Panc1 (cell line): ENCODE results near the gene ENAH. TPM values are rescaled to one million over a fixed set of nuclear protein-coding genes. Genes with fewer than 3 reads are reported as not detected.

Source experiments
- ATAC-seq: fragments of 200-7000 bp; cut with Tn5 transposase; 2 replicates; pipeline ENCODE4 v1.9.1; 2020; ENCODE audit warnings: mild to moderate bottlenecking, moderate library complexity
- BruUV-seq: library from RNA; stranded (reverse); fragments of 400-500 nt; replicated peaks from 2 replicates; lab custom pipeline; 2021; lab: Mats Ljungman, UMichigan
- CTCF ChIA-PET: fragments of 300-600 bp; sonication (Branson Sonifier 250); formaldehyde crosslinking; loops from one replicate; lab custom pipeline; 2022; ENCODE audit warnings: antibody characterized with exemption; lab: Charles Lee
- POLR2A ChIA-PET: fragments of 300-600 bp; sonication (Branson Sonifier 250); formaldehyde crosslinking; loops from one replicate; lab custom pipeline; 2022; ENCODE audit warnings: antibody characterized with exemption; lab: Charles Lee
- DNase-seq: peaks from one replicate; pipeline ENCODE4 v3.0.0-alpha.2; 2010; ENCODE audit warnings: low read depth, low spot score
- H3K27ac ChIP-seq: 2 replicates; pipeline ENCODE4 v1.5.1; 2011; ENCODE audit warnings: mild to moderate bottlenecking, low read length, inconsistent platforms
- H3K27me3 ChIP-seq: fragments of 200-500 bp; sonication (Bioruptor generic); 2 replicates; pipeline ENCODE4 v1.6.0; 2014; ENCODE audit warnings: low read length, inconsistent platforms; ENCODE audit not compliant: control insufficient read depth, insufficient read depth
- H3K36me3 ChIP-seq: fragments of 200-500 bp; sonication (Bioruptor generic); 2 replicates; pipeline ENCODE4 v1.5.1; 2014; ENCODE audit warnings: inconsistent platforms, mild to moderate bottlenecking, low read length, moderate library complexity; ENCODE audit not compliant: control insufficient read depth, insufficient read depth
- H3K4me1 ChIP-seq: 2 replicates; pipeline ENCODE4 v1.5.1; 2011; ENCODE audit warnings: inconsistent platforms, mild to moderate bottlenecking, low read length, moderate library complexity; ENCODE audit not compliant: control insufficient read depth, insufficient read depth
- H3K4me3 ChIP-seq, 2 experiments: 2 replicates each; pipeline ENCODE4 v1.5.1; 2011 to 2012; ENCODE audit warnings: low read depth in 2 of 2, low read length in 2 of 2, mild to moderate bottlenecking in 2 of 2, inconsistent platforms in 1 of 2, moderate library complexity in 1 of 2
- H3K9me3 ChIP-seq: fragments of 200-500 bp; sonication (Bioruptor generic); 2 replicates; pipeline ENCODE4 v1.5.1; 2014; ENCODE audit warnings: low read depth, mild to moderate bottlenecking, inconsistent platforms, low read length, moderate library complexity; ENCODE audit not compliant: control insufficient read depth, insufficient read depth
- CTCF ChIP-seq: fragments of 450-650 bp; IDR thresholded peaks from 2 replicates; pipeline ENCODE4 v1.5.1; 2017; ENCODE audit warnings: mild to moderate bottlenecking
- POLR2AphosphoS5 ChIP-seq: IDR thresholded peaks from 2 replicates; pipeline ENCODE4 v1.6.1; 2012; ENCODE audit warnings: mild to moderate bottlenecking, low read depth, low read length, moderate library complexity
- REST ChIP-seq, 2 experiments: IDR thresholded peaks; 2 replicates each; pipeline ENCODE4 v1.6.1; 2011 to 2012; ENCODE audit warnings: low read depth in 2 of 2, control low read depth in 1 of 2, low read length in 1 of 2, mild to moderate bottlenecking in 1 of 2, moderate library complexity in 1 of 2; ENCODE audit not compliant: insufficient read depth in 1 of 2
- SIN3A ChIP-seq: IDR thresholded peaks from 2 replicates; pipeline ENCODE4 v1.6.1; 2012; ENCODE audit warnings: low read depth, mild to moderate bottlenecking, low read length, moderate library complexity, borderline replicate concordance; ENCODE audit not compliant: insufficient read depth
- TCF7L2 ChIP-seq: IDR thresholded peaks from 2 replicates; pipeline ENCODE4 v1.6.1; 2011; ENCODE audit warnings: mild to moderate bottlenecking, low read depth, low read length, inconsistent platforms
- in situ Hi-C: cut with HindIII; loops from 2 replicates; pipeline ENCODE4 v1.10.0; 2016; ENCODE audit warnings: low sequenced_read_pairs, low pct_unique_long_range_greater_than_20kb
- intact Hi-C: fragments of 100-400 bp; cut with micrococcal nuclease; formaldehyde crosslinking; loops from one replicate; pipeline ENCODE4 v1.10.0; 2022; ENCODE audit not compliant: unreplicated experiment
- total RNA-seq: library from RNA; stranded (reverse); gene quantifications from one replicate; pipeline ENCODE4 v1.2.1, GENCODE V29; 2021; ENCODE audit not compliant: unreplicated experiment

The ENAH gene
- total RNA-seq, 1 experiment from 2014 or later, result 133 TPM

DNA sequence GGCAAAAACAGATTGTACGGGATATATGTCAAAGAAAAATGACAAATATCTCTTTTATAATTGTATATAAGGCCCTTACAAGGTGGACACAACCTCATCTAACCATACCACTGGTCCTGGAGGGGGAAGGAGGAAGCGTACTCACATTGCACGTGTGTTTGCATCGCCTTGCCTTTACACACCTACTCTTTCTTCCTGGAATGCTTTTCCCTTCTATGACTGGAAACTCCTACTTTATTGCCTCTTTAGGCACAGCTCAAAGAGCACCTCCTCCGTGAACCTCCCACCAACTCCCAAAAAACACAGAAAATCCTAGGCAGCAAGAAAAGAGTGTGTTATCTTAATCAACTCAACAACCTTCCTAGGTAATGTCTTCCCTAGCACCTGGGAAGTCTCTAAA, 125.3 kb downstream of the ENAH start:
- intact Hi-C loops, result no loop called here
- no peaks in the 10 kb centered on the region for H3K27me3 ChIP-seq
- ChIA-PET CTCF (no interaction called here), POLR2A (no interaction called here)
- no peak overlapping the region for H3K4me3 ChIP-seq
- in situ Hi-C loops, result no loop called here
- TF ChIP-seq REST (IDR thresholded peaks at IDR 0.05; ENCODE audit: insufficient read depth in 1 of 2, low read depth in 2 of 2, low read length in 1 of 2) (no peak), SIN3A (no peak), CTCF (no peak), POLR2AphosphoS5 (no peak), TCF7L2 (no peak)
- DNase-seq (no peak), ATAC-seq (no peak)
- no TSS peak for BruUV-seq
- H3K36me3 ChIP-seq, result no peaks in the 10 kb centered on the region; the same call in none of the 2 replicates
- no peaks in the 10 kb centered on the region for H3K4me1 ChIP-seq
- H3K9me3 ChIP-seq, result no peaks in the 10 kb centered on the region
- H3K27ac ChIP-seq, result no peak overlapping the region

DNA sequence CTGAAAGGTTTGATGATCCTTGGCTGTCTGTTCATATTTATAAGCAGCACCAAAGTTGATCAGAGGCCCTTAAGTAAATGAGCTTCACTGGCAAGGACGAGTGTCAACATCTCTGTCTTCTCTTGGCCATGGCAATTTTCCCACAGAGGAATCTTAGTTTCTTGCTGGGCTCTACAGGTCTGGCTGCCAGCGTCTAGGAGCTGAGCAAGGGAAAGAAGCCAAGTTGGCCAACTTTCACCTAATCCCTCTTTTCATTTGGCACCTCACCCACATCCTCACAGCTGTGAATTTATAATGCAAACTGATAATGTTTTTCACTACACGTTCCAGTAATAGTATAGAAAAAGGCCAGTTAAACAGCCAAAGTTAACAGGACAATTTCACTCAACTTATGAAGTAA, 126.0 kb downstream of the ENAH start:
- intact Hi-C loops (no loop called here), in situ Hi-C loops (no loop called here)
- no TSS peak for BruUV-seq
- Histone ChIP-seq H3K4me1 (no peaks in the 10 kb centered on the region), H3K36me3 (peaks cover 2% of the 10 kb centered on the region), H3K4me3 (no peak overlapping the region), H3K9me3 (no peaks in the 10 kb centered on the region), H3K27ac (no peak overlapping the region), H3K27me3 (no peaks in the 10 kb centered on the region)
- DNase-seq (no peak), ATAC-seq (no peak)
- TF ChIP-seq TCF7L2 (no peak), POLR2AphosphoS5 (no peak), CTCF (no peak), SIN3A (no peak), REST (IDR thresholded peaks at IDR 0.05; ENCODE audit: insufficient read depth in 1 of 2, low read depth in 2 of 2, low read length in 1 of 2) (no peak)
- ChIA-PET CTCF (no interaction called here), POLR2A (interaction anchor here (1.0 kb wide), 1 partner anchor 29 kb away, joined by 3 read pairs; no protein-coding TSS in a partner anchor)
